ENCODE data around the gene PRKACA. TPM values are rescaled to one million over a fixed set of nuclear protein-coding genes. Genes with fewer than 3 reads are reported as not detected.

PRKACA gene
- polyA plus RNA-seq, 4 donors: 90.6 to 106 (median 99.0) TPM

DNA sequence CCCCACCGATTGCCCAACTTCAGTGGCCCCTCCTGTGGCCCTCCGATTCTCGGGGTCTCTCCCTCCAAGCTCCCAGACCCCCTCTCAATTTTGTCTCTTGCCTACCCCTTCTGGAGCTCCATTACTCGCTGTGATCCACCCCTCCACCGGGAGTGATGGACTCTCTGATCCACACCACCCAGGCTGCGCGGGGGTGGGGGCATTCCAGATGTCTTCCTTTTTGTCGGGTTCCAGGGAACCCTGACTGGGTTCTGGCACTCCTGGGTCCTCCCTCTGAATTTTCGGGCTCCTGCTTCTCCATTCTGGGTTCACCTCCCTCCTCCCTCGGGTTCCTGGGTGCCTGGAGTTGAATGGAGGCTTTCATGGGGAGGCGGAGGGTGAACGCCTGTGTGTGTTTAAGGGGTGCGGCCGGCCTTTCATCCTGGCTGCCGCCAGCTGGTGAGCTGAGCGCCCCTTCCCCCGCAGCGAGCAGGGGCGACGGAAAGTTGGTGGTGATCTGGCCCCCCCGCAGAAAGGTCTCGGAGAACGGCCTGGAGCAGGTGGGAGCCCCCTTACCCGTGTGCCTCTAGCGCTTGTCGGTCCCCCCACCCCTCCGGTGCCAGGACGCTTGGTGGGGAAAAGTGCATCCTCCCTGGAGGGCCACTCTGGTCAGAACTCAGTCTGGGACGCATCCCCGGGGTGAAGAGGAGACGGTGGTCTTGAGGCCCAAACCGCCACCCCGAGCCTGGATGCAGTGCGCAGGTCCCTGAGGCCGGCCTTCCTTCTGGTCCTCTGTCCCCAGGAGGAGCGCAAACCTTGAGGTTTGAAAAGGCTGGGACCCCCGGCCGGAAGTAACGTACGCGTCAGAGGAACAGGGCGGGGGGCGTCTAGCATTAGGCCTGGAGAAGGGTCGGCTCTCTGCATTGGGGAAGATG lies 43.4 kb downstream of the PRKACA start:
- DNase-seq (ENCODE audit: low read depth in 4 of 4, low spot score in 3 of 4): no peak

DNA sequence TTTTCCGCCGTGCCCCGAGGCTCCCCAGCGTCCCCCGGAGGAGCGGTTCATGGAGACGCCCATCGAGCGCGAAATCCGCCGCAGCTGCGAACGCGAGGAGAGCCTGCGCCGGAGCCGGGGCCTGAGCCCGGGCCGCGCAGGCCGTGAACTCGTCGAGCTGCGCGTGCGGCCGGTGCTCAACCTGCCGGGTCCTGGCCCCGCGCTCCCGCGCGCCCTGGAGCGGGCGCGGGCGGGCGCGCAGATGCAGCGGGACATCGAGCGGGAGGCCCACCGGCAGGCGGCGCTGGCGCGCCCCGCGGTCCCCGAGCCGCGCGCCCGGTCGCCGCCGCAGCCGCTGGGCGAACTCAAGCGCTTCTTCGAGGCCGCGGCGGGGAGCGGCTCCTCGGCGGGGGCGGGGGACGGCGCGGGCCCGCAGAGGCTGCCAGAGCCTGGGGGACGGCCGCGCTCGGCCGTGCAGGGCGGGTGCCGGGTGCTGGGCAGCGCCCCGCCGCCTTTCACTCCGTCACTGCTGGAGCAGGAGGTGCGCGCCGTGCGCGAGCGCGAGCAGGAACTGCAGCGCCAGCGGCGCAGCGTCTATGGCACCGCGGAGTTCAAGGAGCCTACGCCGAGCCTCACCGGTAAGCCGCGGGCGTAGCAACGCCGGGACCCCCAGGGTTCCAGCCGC lies 44.2 kb downstream of the PRKACA start:
- no peak for DNase-seq (ENCODE audit: low read depth in 4 of 4, low spot score in 3 of 4)

DNA sequence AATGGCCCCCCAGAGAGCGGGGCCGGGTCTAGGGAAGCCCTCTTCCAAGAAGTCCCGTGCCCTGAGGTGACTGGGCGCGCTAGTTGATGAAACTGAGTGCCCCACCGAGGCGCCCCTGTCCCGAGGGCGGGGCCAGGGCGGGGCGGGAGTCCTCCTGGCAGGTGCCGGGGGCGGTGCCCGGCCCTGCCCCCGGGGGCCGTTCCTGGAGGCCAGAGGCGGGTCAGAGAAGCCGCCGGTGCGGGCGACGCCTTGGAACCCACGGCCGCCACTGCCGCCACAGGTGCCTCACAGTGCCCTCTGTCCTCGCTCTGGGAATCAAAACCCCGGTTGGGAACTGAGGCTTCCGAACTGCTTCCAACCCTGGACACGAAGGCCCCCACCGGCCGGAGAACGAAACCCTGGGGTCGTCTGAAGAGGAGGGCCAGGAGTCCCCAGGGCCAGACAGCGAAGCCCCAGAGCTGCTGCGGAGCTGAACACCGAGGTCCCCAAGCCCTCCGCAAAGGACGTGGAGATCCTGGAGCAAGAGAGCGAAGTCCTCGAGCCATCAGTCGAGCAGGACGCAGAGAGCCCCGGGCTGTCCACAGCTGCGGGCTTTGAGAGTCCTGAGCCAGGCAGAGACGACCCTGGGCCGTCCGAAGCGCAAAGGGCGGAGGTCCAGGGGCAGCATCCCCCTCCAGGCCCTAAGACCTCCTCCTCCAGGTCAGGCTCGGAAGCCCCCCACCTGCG lies 44.9 kb downstream of the PRKACA start, which contains the start of gene MISP3:
MISP3 (plus strand) TSS at position 252 of the 726 bp plus-strand sequence. CDS start 524 bp downstream, outside the sequence.
- no peak for DNase-seq (ENCODE audit: low read depth in 4 of 4, low spot score in 3 of 4)

DNA sequence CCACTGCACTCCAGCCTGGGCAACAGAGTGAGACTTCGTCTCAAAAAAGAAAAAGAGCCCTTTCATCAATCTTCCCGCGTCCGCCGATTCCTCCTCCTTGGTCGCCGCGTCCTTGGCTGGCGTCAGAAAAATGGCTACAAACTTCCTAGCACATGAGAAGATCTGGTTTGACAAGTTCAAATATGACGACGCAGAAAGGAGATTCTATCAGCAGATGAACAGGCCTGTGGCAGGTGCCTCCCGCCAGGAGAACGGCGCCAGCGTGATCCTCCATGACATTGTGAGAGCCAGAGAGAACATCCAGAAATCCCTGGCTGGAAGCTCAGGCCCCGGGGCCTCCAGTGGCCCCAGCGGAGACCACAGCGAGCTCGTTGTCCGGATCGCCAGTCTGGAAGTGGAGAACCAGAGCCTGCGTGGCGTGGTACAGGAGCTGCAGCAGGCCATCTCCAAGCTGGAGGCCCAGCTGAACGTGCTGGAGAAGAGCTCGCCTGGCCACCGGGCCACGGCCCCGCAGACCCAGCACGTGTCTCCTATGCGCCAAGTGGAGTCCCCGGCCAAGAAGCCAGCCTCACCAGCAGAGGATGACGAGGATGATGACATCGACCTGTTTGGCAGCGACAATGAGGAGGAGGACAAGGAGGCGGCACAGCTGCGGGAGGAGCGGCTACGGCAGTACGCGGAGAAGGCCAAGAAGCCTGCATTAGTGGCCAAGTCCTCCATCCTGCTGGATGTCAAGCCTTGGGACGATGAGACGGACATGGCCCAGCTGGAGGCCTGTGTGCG lies 47.1 kb downstream of the PRKACA start:
- DNase-seq (ENCODE audit: low read depth in 4 of 4, low spot score in 3 of 4): no peak

DNA sequence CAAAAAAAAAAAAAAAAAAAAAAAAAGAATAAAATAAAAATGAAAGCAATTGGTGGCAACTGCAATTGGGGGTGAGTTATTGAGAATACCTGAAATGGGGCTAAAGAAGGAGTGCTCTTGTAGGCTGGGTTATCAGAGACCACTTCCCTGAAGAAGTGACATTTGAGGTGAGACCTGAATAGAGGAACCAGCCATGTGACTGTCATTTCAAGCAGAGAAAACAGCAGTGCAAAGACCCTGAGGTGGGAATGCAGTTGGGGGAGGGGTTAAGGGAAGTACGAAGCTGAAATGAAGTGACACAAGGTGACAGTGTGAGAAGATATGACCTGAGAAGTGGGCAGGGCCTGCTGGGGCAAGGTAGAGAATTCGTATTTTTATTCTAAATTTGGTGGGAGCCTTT lies 51.4 kb downstream of the PRKACA start:
- no peak for DNase-seq (ENCODE audit: low read depth in 4 of 4, low spot score in 3 of 4)

DNA sequence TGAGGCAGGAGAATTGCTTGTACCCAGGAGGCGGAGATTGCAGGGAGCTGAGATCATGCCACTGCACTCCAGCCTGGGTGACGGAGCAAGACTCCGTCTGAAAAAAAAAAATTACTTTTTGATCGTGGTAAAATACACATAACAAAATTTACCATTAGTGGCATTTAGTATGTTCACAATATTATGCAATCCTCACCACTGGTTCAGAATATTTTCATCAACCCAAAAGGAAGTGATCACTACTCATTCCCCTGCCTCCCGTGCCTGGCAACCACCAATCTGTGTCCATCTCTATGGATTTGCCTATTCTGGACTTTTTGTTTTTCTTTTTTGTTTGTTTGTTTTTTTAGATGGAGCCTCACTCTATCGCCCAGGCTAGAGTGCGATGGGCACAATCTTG lies 54.5 kb downstream of the PRKACA start:
- DNase-seq (ENCODE audit: low read depth in 4 of 4, low spot score in 3 of 4): no peak

DNA sequence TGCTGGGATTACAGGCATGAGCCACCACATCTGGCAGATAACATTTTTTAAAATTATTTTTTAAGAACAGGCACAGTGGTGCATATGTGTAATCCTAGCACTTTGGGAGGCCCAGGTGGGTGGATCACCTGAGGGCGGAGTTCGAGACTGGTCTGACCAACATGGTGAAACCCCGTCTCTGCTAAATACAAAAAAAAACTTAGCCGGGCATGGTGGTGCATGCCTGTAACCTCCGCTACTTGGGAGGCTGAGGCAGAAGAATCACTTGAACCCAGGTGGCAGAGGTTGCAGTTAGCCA lies 55.1 kb downstream of the PRKACA start:
- DNase-seq (ENCODE audit: low read depth in 4 of 4, low spot score in 3 of 4): no peak

DNA sequence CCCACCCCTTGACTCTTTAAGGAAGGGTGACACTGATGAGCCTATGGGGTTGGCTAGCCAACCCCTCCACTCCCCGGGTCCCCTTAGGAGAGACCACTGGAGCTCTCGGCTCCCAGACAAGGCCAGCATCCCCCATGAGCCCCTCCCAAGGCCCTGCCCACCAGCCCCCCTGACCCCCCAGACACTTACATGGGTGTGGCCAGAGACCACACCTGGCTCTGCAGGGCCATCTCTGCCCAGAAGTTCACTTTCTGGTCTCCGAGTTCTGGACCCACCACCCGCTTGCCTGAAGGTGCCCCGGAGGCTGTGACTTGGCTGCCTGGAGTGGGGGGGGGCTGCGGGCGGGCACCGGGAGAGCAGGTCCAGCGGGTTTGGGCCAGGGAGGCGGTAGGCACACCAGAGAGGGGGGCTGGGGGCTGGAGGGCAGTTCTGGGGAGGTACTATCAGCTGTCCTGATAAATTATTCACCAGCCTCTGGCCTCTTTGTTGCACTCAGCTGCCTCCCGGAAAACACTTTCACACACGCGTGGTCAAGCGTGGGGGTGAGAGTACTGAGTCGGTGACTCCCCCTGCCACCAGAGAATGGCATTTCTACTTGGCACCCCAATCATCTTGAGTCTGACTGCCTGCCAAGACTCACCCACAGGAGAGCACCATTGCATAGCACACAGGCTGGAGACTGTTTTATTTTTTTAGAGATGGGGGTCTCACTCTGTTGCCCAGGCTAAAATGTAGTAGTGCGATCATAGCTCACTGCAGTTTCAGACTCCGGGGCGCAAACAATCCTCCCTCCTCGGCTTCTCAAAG lies 55.6 kb downstream of the PRKACA start, which contains the start of gene PALM3:
PALM3 (minus strand) TSS at position 326 of the 807 bp plus-strand sequence; CDS start at position 230, 96 bp downstream.
- DNase-seq (ENCODE audit: low read depth in 4 of 4, low spot score in 3 of 4): peak in 1 of 4 donors; percentile 67

DNA sequence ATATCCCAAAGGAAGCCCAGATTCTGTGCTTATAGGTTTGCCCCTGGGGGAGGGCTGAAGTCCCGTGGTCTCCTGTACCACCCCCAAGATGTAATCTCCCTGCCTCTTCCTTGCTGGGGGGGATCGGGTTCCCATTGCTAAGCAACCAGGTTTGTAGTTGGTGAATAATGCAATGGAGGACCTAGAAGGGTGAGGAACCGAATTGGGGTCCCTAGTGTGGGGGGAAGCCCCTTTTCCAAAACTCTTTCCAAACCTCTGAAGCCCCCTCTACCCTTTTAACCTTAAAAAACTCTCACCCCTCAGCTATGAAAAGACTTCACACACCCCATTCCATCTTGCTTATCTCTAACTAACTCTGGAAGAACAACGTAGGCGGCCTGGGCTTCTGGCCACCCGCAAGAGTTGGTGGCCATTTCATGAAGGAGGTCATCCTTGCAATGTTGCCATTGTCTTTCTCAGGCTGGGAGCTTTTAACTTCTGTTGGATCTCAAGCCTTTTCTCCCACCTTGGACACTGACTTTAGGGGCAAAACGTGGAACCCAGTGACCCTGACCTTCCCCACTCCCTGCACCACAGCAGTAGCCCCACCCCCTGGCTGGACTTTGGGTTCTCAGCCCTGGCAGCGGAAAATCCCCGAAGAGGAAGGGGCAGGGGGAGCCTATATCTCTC lies 56.3 kb downstream of the PRKACA start:
- DNase-seq (ENCODE audit: low read depth in 4 of 4, low spot score in 3 of 4): no peak

DNA sequence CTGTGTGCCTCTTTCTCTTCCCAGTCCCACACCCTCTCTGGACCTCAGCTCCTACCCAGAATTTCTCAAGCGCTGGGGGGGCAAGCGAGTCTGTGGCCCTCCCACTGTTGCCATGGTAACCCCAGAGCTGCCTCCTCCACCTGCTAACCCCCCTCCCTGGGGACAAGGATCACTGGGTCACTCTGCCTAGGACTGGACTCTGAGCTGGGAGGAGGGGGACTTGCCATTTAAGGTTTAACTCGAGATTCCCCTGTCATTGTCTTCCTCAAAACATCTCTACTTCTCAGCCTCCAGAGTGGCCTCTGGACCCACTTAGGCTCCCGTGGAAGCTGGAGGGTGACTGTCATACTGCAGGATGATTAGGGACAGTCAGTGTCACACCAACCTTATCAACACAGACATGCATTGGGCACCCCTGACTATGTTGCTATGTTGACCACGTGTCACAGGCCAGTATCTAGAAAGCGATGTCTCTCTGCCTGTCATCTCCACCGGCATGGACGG lies 57.9 kb downstream of the PRKACA start:
- no peak for DNase-seq (ENCODE audit: low read depth in 4 of 4, low spot score in 3 of 4)

DNA sequence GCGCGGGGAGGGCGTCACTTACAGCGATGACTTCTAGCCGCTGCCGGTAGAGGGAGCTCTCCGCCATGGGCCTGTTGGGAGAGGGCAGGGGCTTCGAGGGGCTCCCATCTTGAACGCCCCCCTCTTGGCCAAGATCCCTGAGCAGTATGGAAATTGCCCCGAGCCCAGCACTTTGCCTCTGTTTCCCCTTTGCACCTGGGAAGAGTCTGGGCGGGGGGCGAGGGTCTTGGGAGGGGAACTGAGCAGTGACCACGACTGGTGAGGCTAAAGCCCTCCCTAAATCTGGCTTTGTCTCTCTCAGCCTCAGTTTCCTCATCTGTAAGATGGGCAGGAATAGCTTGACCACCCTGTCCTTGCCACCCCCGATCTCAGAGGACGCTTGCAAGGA lies 58.5 kb downstream of the PRKACA start:
- no peak for DNase-seq (ENCODE audit: low read depth in 4 of 4, low spot score in 3 of 4)

DNA sequence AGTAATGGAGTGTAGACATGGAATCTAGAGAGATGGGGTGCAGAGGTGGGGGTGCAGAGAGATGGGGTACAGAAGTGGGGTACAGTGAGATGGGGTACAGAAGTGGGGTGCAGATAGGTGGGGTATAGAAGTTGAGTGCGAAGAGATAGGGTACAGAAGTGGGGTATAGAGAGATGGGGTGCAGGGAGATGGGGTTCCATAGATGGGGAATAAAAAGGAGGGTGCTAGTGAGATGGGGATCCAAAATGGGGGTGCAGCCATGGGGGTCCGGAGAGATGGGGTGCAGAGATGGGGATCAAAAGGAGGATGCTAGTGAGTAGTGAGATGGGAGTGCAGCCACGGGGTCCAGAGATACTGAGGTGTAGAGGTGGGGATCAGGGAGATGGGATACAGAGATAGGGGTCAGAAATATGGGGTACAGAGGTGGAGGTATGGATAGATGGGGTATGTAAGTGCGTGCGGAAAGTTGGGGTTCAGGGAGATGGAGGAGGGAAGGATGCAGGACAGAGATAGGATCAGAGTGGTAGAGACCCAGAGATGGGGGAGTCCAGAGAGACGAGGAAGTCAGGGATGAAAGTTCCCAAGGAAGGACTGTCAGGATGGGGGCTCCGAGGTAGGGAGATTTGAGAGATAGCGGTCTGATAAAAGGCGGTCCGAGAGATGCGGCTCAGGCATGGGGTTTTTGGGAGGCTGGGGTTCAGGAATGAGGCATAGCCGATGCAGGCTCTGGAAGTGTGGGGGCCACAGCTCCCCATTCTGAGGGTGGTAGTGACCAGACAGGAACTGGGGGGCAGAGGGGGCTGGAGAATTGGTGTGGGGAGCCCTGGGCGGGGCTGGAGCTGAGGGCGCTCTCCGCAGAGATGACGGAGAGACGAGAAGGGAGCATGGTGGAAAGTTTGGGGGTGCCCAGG lies 59.1 kb downstream of the PRKACA start:
- DNase-seq (ENCODE audit: low read depth in 4 of 4, low spot score in 3 of 4): no peak

DNA sequence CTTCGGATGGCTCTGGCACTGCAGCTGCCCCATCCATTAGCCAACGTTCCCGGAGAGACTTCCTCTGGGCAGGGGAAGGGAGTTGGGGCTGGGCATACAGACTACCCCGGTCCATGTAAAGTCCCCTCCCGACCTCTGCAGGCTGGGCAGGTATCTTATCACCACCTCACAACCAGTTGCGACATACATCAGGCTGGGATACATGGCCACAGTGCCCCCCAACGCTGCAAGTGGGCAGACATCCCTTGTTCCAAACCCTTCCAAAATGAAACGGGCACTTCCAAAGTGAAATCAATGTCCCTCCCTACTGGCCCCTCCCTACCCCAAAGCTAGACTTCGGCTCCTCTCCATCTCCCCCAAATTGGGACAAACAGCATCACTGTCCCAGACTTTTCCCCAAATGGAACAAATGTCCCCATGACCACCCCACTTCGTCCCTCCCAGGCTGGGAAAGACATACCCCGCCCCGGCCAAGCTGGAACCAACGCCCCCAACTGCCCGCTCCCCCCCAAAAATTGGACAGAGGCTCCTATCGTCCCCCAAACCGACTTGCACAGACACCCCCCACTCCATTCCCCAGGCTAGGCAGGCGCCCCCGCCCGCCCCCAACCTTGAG lies 60.7 kb downstream of the PRKACA start:
- no peak for DNase-seq (ENCODE audit: low read depth in 4 of 4, low spot score in 3 of 4)

DNA sequence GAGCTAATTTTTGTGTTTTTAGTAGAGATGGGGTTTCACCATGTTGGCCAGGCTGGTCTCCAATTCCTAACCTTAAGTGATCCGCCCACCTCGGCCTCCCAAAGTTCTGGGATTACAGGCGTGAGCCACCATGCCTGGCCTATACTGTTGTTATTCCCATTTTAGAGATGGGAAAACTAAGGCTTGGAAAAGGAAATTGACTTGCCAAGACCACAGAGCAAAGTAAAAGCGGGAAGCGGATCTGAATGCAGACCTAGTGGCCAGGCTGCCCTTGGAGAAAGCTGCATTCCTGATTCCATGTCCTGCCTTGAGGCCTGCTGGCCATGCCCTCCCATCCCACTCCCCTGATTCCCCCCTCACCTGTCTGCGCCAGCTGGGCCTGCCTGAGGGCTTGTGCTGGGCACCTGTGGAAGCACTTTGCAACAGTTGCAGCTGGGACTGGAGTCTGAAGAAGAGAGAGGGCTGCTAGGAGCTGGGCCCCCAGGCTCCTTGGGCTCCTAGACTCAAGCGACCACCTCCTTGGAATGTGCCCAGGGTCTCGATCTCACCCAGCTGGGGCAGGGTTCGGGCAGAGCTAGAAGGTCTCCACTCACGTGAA lies 61.4 kb downstream of the PRKACA start:
- no peak for DNase-seq (ENCODE audit: low read depth in 4 of 4, low spot score in 3 of 4)

DNA sequence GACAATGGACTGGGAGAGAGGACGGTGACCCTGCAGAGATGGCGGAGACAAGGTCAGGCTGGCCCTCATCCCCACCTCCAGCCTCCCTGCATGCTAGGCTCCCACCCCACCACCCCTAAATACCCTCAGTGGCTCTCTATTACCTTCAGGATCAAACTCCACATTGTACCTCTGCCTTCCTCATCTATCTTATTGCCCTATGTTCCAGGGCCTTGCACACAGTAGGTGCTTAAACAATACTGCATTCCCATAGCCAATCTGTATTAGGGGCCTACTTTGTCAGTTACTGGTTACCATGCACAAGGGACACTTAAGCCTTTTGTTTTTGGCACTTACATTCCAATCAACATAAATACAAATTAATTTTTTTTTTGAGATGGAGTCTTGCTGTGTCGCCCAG lies 62.2 kb downstream of the PRKACA start:
- no peak for DNase-seq (ENCODE audit: low read depth in 4 of 4, low spot score in 3 of 4)

DNA sequence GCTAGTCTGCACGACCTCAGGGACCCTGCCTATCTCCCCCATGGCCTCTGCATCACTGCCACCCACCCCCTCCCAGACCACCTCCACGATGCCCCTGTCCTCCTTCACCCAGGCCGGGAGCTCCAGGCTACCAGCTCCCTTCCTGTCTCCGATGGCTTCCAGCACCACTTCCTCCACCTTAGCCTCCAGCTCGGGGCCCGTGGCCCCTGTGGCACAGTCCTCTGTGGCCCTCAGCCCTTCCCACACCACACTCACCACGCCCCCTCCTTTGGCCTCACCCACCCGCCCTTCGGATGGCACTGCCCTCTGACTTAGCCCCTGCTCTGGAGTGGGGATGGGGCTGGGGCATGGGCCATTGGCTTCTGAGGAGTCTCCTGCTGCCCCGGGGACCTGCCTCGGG lies 62.8 kb downstream of the PRKACA start:
- no peak for DNase-seq (ENCODE audit: low read depth in 4 of 4, low spot score in 3 of 4)

DNA sequence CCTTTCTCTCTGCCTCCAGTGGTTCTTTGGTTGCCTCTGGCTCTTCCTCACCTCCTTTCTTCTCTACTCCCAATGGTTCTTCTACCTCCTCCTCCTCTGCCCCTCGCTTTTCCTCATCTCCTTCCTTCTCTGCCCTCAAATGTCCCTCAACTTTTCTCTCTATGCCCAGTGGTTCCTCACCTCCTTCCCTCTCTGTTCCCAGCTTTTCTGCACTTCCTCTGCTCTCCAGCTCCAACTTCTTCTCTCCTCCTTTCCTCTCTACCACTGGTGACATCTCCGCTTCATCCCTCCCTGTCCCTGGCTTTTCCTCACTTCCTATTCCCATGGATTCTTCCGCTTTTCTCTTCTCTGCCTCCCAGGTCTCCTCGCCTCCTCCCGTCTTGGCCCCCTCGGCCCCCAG lies 63.5 kb downstream of the PRKACA start:
- no peak for DNase-seq (ENCODE audit: low read depth in 4 of 4, low spot score in 3 of 4)

Data from left renal pelvis (tissue), 4 donors.